CD4-positive, alpha-beta memory T cell (primary cell): ENCODE results near the gene MXRA7. TPM values are rescaled to one million over a fixed set of nuclear protein-coding genes. Genes with fewer than 3 reads are reported as not detected.

ENCODE experiments used
- CTCF ChIA-PET: fragments of 350-600 bp; sonication (Branson Sonifier 250); formaldehyde crosslinking; loops from one replicate; lab custom pipeline; 2021; ENCODE audit warnings: inconsistent platforms; ENCODE audit not compliant: partially characterized antibody; lab: Charles Lee
- POLR2A ChIA-PET: fragments of 350-600 bp; sonication (Branson Sonifier 250); formaldehyde crosslinking; loops from one replicate; lab custom pipeline; 2021; ENCODE audit not compliant: partially characterized antibody; lab: Charles Lee
- DNase-seq, 5 donors: peaks; one replicate each; pipeline versions ENCODE4 v3.0.0 to v3.0.0-alpha.2; 2020 to 2022; ENCODE audit warnings: mixed read lengths in 1 of 5
- H3K27ac ChIP-seq: one replicate; pipeline ENCODE4 v1.7.0; 2013; ENCODE audit warnings: low read depth, low read length
- H3K27me3 ChIP-seq: 2 replicates; pipeline ENCODE4 v1.7.0; 2013; ENCODE audit warnings: mild to moderate bottlenecking, low read length, moderate library complexity; ENCODE audit not compliant: insufficient read depth
- H3K36me3 ChIP-seq: 2 replicates; pipeline ENCODE4 v1.7.0; 2013; ENCODE audit warnings: mild to moderate bottlenecking, low read length, moderate library complexity; ENCODE audit not compliant: insufficient read depth
- H3K4me1 ChIP-seq: 2 replicates; pipeline ENCODE4 v1.7.0; 2013; ENCODE audit warnings: mild to moderate bottlenecking, low read length, moderate library complexity; ENCODE audit not compliant: insufficient read depth
- H3K4me3 ChIP-seq, 2 donors: one replicate each; pipeline ENCODE4 v1.7.0; 2013; ENCODE audit warnings: low read length in 2 of 2, mild to moderate bottlenecking in 1 of 2
- H3K9me3 ChIP-seq, 2 donors: one replicate each; pipeline ENCODE4 v1.7.0; 2013; ENCODE audit warnings: low read length in 2 of 2, control low read depth in 1 of 2; ENCODE audit not compliant: control insufficient read depth in 1 of 2
- H3K27ac Mint-ChIP-seq, 7 donors: one replicate each; pipeline ENCODE4 v1.8.0; 2020 to 2021; ENCODE audit warnings: mixed read lengths in 7 of 7, mild to moderate bottlenecking in 6 of 7, inconsistent platforms in 3 of 7, moderate library complexity in 3 of 7
- H3K27me3 Mint-ChIP-seq, 2 donors: one replicate each; pipeline ENCODE4 v1.8.0; 2020 to 2021; ENCODE audit warnings: mixed read lengths in 2 of 2
- H3K36me3 Mint-ChIP-seq, 2 donors: one replicate each; pipeline ENCODE4 v1.8.0; 2020 to 2021; ENCODE audit warnings: mixed read lengths in 2 of 2, inconsistent platforms in 1 of 2, mild to moderate bottlenecking in 1 of 2
- H3K4me1 Mint-ChIP-seq, 4 donors: one replicate each; pipeline ENCODE4 v1.8.0; 2020 to 2021; ENCODE audit warnings: mixed read lengths in 4 of 4, mild to moderate bottlenecking in 1 of 4
- H3K4me3 Mint-ChIP-seq, 8 donors: one replicate each; pipeline ENCODE4 v1.8.0; 2020 to 2021; ENCODE audit warnings: mixed read lengths in 8 of 8, mild to moderate bottlenecking in 7 of 8, moderate library complexity in 6 of 8, inconsistent platforms in 3 of 8
- H3K9me3 Mint-ChIP-seq, 8 donors: one replicate each; pipeline ENCODE4 v1.8.0; 2020 to 2021; ENCODE audit warnings: mixed read lengths in 8 of 8, mild to moderate bottlenecking in 5 of 8, inconsistent platforms in 3 of 8, moderate library complexity in 1 of 8
- intact Hi-C: fragments of 100-400 bp; cut with micrococcal nuclease; formaldehyde crosslinking; loops from one replicate; pipeline ENCODE4 v1.15.1; 2023
- polyA plus RNA-seq, 2 donors: library from polyadenylated mRNA; unstranded; fragments of 300-500 nt; fragmentation: Illumina TruSeq; gene quantifications; one replicate each; pipeline ENCODE4 v1.2.3, GENCODE V29; 2021
- total RNA-seq, 2 experiments: library from RNA; stranded (reverse); gene quantifications; one replicate each; pipeline ENCODE4 v1.2.3, GENCODE V29; 2021

MXRA7 gene
- total and polyA plus RNA-seq, 4 experiments from 2014 or later = 5.3 to 15.0 (median 7.7) TPM

DNA sequence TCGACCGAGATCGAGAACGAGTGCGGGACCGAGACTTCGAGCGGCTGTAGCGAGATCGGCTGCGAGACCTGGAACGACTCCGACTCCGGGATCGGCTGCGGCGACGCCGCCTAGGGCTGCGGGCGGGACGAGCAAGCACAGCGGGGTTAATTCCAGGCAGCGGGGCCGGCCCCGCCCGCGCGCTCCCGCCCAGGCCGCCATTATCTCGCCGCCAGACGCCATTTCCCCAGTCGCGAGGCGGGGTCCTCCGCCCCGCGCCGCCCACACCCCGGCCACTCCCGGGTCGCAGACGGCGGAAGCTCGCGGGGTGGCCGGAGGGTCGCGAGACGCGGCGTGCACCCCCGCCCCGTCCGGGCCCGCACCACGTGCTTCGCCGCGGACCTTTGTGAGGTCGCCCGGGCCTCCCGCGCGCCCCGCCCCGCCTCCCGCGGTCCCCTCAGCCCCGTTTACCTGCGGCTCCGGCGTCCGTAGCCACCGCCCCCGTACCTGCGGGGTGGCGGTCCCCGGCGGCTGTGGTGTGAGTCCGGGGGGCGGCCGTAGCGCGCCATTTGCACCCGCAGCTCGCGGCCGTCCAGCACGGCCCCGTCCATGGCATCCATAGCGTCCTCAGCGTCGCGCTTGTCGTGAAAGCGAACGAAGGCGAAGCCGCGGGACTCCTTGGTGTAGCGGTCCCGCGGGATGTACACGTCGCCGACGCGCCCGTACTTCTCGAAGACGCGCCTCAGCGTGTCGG, 25.8 kb upstream of the MXRA7 start:
- Mint-ChIP-seq H3K36me3 (peaks cover 42 to 63% of the 10 kb centered on the region in 2 donors), H3K27me3 (no peaks in the 10 kb centered on the region), H3K27ac (peak overlapping the region; percentile 98 to 100 (median 99)), H3K4me3 (peak overlapping the region; percentile 92 to 98 (median 96)), H3K4me1 (peaks cover 42 to 71% (median 53%) of the 10 kb centered on the region in 4 donors), H3K9me3 (peaks cover 0 to 8% (median 0%) of the 10 kb centered on the region in 8 donors)
- Histone ChIP-seq H3K9me3 (no peaks in the 10 kb centered on the region), H3K27ac (peak overlapping the region; percentile 95), H3K27me3 (no peaks in the 10 kb centered on the region), H3K4me1 (peaks cover 64% of the 10 kb centered on the region), H3K36me3 (peaks cover 44% of the 10 kb centered on the region), H3K4me3 (peak overlapping the region; percentile 74 to 93)
- ChIA-PET POLR2A (interaction anchor here (0.6 to 8.0 kb wide), 26 partner anchors 11 to 1394 kb away, joined by 3 to 283 read pairs (median 4); partner anchors contain the start of genes JMJD6, METTL23, MXRA7 and SEC14L1), CTCF (interaction anchor here (1.1 to 1.2 kb wide), 2 partner anchors 8 to 9 kb away, joined by 3 to 9 read pairs; partner anchors contain the start of genes JMJD6 and METTL23)
- intact Hi-C loops = loop anchor here (1.0 to 5.0 kb wide), 5 partner anchors 10 to 1221 kb away; partner anchors contain the start of genes JMJD6, METTL23, SEC14L1 and TNRC6C
- DNase-seq = peak; percentile 61 to 72 (median 68)

DNA sequence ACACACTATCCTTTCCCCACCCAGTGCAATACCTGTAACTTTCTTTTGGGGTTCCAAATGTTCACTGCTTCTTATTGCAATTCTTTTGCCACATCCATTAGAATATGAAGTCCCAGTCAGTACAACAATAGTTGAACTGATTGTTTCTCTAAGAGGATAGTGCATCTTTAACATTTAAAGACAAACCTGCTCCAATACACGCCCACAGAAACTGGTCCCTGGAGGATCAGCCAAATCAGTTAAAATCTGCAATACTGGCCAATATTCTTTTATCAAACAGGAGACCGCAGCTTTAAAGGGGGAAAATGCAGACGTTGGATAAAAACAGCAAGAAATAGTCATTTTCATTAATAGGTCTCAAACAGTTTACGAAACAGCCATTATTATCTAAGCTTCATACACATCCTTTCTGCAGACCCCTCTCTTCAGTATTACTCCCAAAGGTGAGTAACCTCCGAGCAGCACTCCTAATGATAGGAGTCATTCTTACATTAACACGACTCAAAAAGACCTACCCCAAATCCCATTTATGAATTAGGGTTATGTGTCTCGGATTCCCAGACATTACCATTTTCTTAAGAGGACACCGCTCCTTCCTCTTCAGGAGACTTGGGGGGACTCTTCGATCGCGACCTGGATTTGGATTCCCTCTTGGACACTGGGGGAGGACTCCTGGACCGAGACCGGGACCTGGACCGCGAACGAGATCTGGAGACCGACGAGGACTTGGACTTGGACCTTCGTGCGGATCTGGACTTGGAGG, 25.0 kb upstream of the MXRA7 start:
- DNase-seq = no peak
- no peaks in the 10 kb centered on the region for H3K9me3 ChIP-seq
- ChIA-PET POLR2A (interaction anchor here (0.6 to 8.0 kb wide), 23 partner anchors 10 to 1394 kb away, joined by 3 to 283 read pairs (median 6); partner anchors contain the start of genes JMJD6, METTL23, MXRA7 and SEC14L1), CTCF (interaction anchor here (0.6 to 1.2 kb wide), 2 partner anchors 9 to 75 kb away, joined by 3 read pairs; partner anchors contain the start of genes JMJD6 and METTL23)
- no peaks in the 10 kb centered on the region for H3K27me3 ChIP-seq
- peaks cover 50% of the 10 kb centered on the region for H3K36me3 ChIP-seq
- Mint-ChIP-seq H3K36me3 (peaks cover 38 to 67% of the 10 kb centered on the region in 2 donors), H3K27ac (peak overlapping the region; percentile 87 to 99 (median 97)), H3K27me3 (no peaks in the 10 kb centered on the region), H3K4me1 (peaks cover 42 to 75% (median 55%) of the 10 kb centered on the region in 4 donors), H3K4me3 (peak overlapping the region; percentile 92 to 98 (median 96)), H3K9me3 (peaks cover 0 to 8% (median 0%) of the 10 kb centered on the region in 8 donors)
- H3K27ac ChIP-seq = peak overlapping the region; percentile 95
- intact Hi-C loops = loop anchor here (5.0 kb wide), 2 partner anchors 407 to 1222 kb away; partner anchors contain the start of genes SEC14L1 and TNRC6C
- peaks cover 70% of the 10 kb centered on the region for H3K4me1 ChIP-seq
- H3K4me3 ChIP-seq = peak overlapping the region; percentile 74 to 93

DNA sequence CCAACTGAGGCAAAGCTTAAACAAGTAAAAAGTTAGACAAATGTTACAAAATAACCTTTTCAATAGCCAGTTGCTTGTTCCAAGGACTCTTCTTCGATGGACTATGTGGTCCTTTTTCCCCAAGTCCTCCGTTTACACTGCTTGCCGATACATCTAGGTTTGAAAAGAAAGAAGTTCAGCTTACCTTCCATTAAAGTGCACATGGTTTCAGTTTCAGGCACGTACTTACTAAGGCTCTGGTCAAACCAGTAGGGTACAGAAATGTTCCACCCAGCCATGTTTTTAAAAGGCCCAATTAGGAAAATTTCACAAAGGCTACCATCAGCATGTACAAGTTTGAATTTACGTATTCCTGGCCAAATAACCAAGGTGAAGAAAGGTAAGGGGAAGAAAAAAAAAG, 24.2 kb upstream of the MXRA7 start:
- H3K36me3 ChIP-seq = peaks cover 50% of the 10 kb centered on the region

DNA sequence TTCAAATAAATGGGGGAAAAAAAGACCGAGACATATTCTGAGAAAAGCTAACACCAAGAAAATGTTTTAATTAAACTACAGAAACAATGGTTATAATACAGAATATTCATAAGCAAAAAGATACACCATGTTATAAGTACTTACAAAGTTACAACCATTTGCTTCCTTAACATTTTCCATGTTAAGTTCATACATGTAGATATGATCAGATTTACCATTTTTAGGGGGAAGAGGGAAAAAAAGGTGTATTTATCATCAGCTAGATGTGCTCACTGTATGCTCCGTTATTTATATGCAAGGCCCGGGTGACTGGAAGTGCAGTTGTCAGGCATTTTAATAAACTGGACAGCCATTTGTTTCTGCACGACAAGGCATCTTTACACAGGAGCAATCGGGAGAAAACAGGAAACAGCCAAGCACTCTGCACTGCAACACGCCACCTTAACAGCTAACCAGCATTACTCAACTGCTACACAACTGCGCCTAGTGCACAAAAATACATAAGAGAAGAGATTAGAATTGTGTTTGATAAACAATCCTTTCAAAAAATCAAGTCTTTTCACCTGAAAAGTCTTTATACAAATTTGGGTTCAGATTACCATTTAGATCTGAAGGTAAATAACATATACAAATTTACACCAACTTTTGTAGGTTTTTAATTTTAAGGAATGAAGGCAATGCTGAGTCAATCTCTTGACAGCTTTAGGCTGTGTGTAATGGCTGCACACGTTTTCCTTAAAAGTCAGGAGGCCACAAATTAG, 23.5 kb upstream of the MXRA7 start:
- Mint-ChIP-seq H3K27ac (peak overlapping the region; percentile 87 to 99 (median 97)), H3K9me3 (peaks cover 0 to 8% (median 0%) of the 10 kb centered on the region in 8 donors), H3K4me3 (peak overlapping the region; percentile 92 to 98 (median 96)), H3K36me3 (peaks cover 37 to 77% of the 10 kb centered on the region in 2 donors), H3K27me3 (no peaks in the 10 kb centered on the region), H3K4me1 (peaks cover 44 to 74% (median 59%) of the 10 kb centered on the region in 4 donors)
- Histone ChIP-seq H3K4me3 (peak overlapping the region; percentile 74 to 93), H3K27ac (peak overlapping the region; percentile 95), H3K4me1 (peaks cover 74% of the 10 kb centered on the region), H3K36me3 (peaks cover 55% of the 10 kb centered on the region), H3K9me3 (no peaks in the 10 kb centered on the region), H3K27me3 (no peaks in the 10 kb centered on the region)
- ChIA-PET POLR2A (interaction anchor here (0.6 to 8.0 kb wide), 10 partner anchors 9 to 406 kb away, joined by 3 to 283 read pairs (median 7); partner anchors contain the start of genes JMJD6, METTL23 and SEC14L1), CTCF (interaction anchor here (1.2 to 1.4 kb wide), 3 partner anchors 8 to 106 kb away, joined by 3 read pairs; partner anchors contain the start of genes JMJD6 and METTL23)
- no peak for DNase-seq
- intact Hi-C loops = no loop called here

More for the DNA sequence above, 24.2 kb upstream of the MXRA7 start:
- DNase-seq = peak in 1 of 5 donors; percentile 29
- intact Hi-C loops = loop anchor here (5.0 kb wide), 2 partner anchors 407 to 1222 kb away; partner anchors contain the start of genes SEC14L1 and TNRC6C
- Mint-ChIP-seq H3K36me3 (peaks cover 37 to 72% of the 10 kb centered on the region in 2 donors), H3K4me3 (peak overlapping the region; percentile 92 to 98 (median 96)), H3K27me3 (no peaks in the 10 kb centered on the region), H3K9me3 (peaks cover 0 to 8% (median 0%) of the 10 kb centered on the region in 8 donors), H3K27ac (peak overlapping the region; percentile 87 to 99 (median 97)), H3K4me1 (peaks cover 42 to 69% (median 55%) of the 10 kb centered on the region in 4 donors)
- H3K27me3 ChIP-seq = no peaks in the 10 kb centered on the region
- ChIA-PET CTCF (interaction anchor here (0.6 to 1.4 kb wide), 3 partner anchors 9 to 105 kb away, joined by 3 read pairs; partner anchors contain the start of genes JMJD6 and METTL23), POLR2A (interaction anchor here (0.6 to 8.0 kb wide), 15 partner anchors 10 to 1395 kb away, joined by 3 to 283 read pairs (median 5); partner anchors contain the start of genes JMJD6, METTL23, SEC14L1 and UBE2O)
- H3K9me3 ChIP-seq = no peaks in the 10 kb centered on the region
- H3K27ac ChIP-seq = peak overlapping the region; percentile 95
- H3K4me1 ChIP-seq = peaks cover 70% of the 10 kb centered on the region
- peak overlapping the region; percentile 74 to 93 for H3K4me3 ChIP-seq

DNA sequence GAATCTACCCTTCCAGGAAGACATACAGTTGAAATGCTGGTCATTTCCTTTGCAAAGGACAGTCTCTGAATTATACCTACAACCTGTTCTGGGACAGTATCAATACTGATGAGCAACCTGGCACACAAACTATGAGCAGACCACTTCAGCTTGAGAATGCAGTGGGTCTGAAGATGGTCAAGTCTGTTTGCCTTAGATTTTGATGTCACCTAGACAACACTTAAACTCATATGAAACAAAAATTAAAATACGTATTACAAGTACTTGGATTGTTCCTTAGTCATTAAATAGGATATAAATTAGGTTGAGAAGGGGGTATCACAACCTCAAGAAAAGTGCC, 22.8 kb upstream of the MXRA7 start:
- ChIA-PET CTCF (interaction anchor here (1.3 to 1.4 kb wide), 2 partner anchors 17 to 107 kb away, joined by 3 read pairs; no protein-coding TSS in a partner anchor), POLR2A (interaction anchor here (0.6 to 7.4 kb wide), 5 partner anchors 19 to 218 kb away, joined by 4 to 93 read pairs (median 5); no protein-coding TSS in a partner anchor)

More for the DNA sequence above, 22.8 kb upstream of the MXRA7 start:
- H3K4me1 ChIP-seq = peaks cover 74% of the 10 kb centered on the region
- H3K36me3 Mint-ChIP-seq = peaks cover 37 to 77% of the 10 kb centered on the region in 2 donors
- no peaks in the 10 kb centered on the region for H3K9me3 ChIP-seq
- H3K27ac ChIP-seq = peak overlapping the region; percentile 95
- no peak overlapping the region for H3K4me3 ChIP-seq
- peaks cover 56% of the 10 kb centered on the region for H3K36me3 ChIP-seq
- peak overlapping the region; percentile 60 to 99 (median 97) for H3K27ac Mint-ChIP-seq
- no peaks in the 10 kb centered on the region for H3K27me3 Mint-ChIP-seq
- peak overlapping the region; percentile 92 to 98 (median 96) for H3K4me3 Mint-ChIP-seq
- H3K4me1 Mint-ChIP-seq = peaks cover 38 to 74% (median 55%) of the 10 kb centered on the region in 4 donors
- intact Hi-C loops = no loop called here
- peaks cover 0 to 8% (median 0%) of the 10 kb centered on the region in 8 donors for H3K9me3 Mint-ChIP-seq
- no peak for DNase-seq
- no peaks in the 10 kb centered on the region for H3K27me3 ChIP-seq
